IMR-90 (cell line): Measurements from ENCODE around the gene CTR9. TPM values are rescaled to one million over a fixed set of nuclear protein-coding genes. Genes with fewer than 3 reads are reported as not detected.

Experiments used
- ATAC-seq: fragments of 200-7000 bp; cut with Tn5 transposase; 2 replicates; pipeline ENCODE4 v1.9.1; 2020; ENCODE audit warnings: low read depth, mild to moderate bottlenecking, moderate library complexity
- BruUV-seq: library from RNA; stranded (reverse); fragments of 400-500 nt; replicated peaks from 2 replicates; lab custom pipeline; 2021; lab: Mats Ljungman, UMichigan
- CTCF ChIA-PET: fragments of 300-600 bp; formaldehyde crosslinking; extraction: SDS; loops from one replicate; lab custom pipeline; 2021; ENCODE audit warnings: antibody characterized with exemption; lab: Yijun Ruan, JAX
- POLR2A ChIA-PET: fragments of 300-600 bp; sonication (Branson Sonifier 250); formaldehyde crosslinking; loops from one replicate; lab custom pipeline; 2022; ENCODE audit warnings: antibody characterized with exemption; ENCODE audit not compliant: unreplicated experiment; lab: Charles Lee
- DNase-seq: peaks from one replicate; pipeline ENCODE4 v3.0.0; 2013
- H2AFZ ChIP-seq: replicated peaks from 2 replicates; pipeline ENCODE3; 2013; ENCODE audit warnings: low read length, mild to moderate bottlenecking; ENCODE audit not compliant: poor library complexity
- H2AK5ac ChIP-seq: 2 replicates; pipeline ENCODE4 v1.6.1; 2013; ENCODE audit warnings: low read depth, low read length, inconsistent platforms
- H2AK9ac ChIP-seq: replicated peaks from 2 replicates; pipeline ENCODE3; 2013; ENCODE audit warnings: mild to moderate bottlenecking, low read depth, low read length, moderate library complexity; ENCODE audit not compliant: poor library complexity
- H2BK120ac ChIP-seq: 2 replicates; pipeline ENCODE4 v1.6.1; 2013; ENCODE audit warnings: low read depth, low read length, inconsistent platforms
- H2BK15ac ChIP-seq: 3 replicates; pipeline ENCODE4 v1.6.1; 2013; ENCODE audit warnings: low read depth, low read length, inconsistent platforms
- H2BK20ac ChIP-seq: 2 replicates; pipeline ENCODE4 v1.6.1; 2013; ENCODE audit warnings: low read depth, mild to moderate bottlenecking, inconsistent platforms, low read length, moderate library complexity
- H2BK5ac ChIP-seq: 2 replicates; pipeline ENCODE4 v1.6.1; 2013; ENCODE audit warnings: mild to moderate bottlenecking, low read depth, low read length, inconsistent platforms; ENCODE audit not compliant: poor library complexity, severe bottlenecking
- H3K14ac ChIP-seq: replicated peaks from 2 replicates; pipeline ENCODE4 v1.6.1; 2013; ENCODE audit warnings: low read depth, low read length, inconsistent platforms
- H3K18ac ChIP-seq: 2 replicates; pipeline ENCODE4 v1.6.1; 2013; ENCODE audit warnings: low read depth, low read length, control low read depth
- H3K23ac ChIP-seq: 2 replicates; pipeline ENCODE4 v1.6.1; 2013; ENCODE audit warnings: low read depth, low read length, inconsistent platforms
- H3K27ac ChIP-seq: 2 replicates; pipeline ENCODE4 v1.5.1; 2013; ENCODE audit warnings: mild to moderate bottlenecking, control low read depth, low read length; ENCODE audit not compliant: insufficient read depth
- H3K27me3 ChIP-seq: 2 replicates; pipeline ENCODE4 v1.6.1; 2013; ENCODE audit warnings: low read length; ENCODE audit not compliant: control insufficient read depth, insufficient read depth
- H3K36me3 ChIP-seq: 2 replicates; pipeline ENCODE4 v1.6.1; 2013; ENCODE audit warnings: low read length, mixed read lengths; ENCODE audit not compliant: control insufficient read depth, insufficient read depth
- H3K4ac ChIP-seq: 2 replicates; pipeline ENCODE4 v1.6.1; 2013; ENCODE audit warnings: low read depth, low read length, inconsistent platforms
- H3K4me1 ChIP-seq: 2 replicates; pipeline ENCODE4 v1.6.1; 2013; ENCODE audit warnings: low read length, mixed read lengths; ENCODE audit not compliant: control insufficient read depth, insufficient read depth
- H3K4me2 ChIP-seq: 2 replicates; pipeline ENCODE4 v1.6.1; 2013; ENCODE audit warnings: low read depth, mild to moderate bottlenecking, control low read depth, low read length, moderate library complexity
- H3K4me3 ChIP-seq: 2 replicates; pipeline ENCODE4 v1.5.1; 2013; ENCODE audit warnings: low read depth, mild to moderate bottlenecking, control low read depth, low read length, moderate library complexity; ENCODE audit not compliant: insufficient read depth
- H3K56ac ChIP-seq: 2 replicates; pipeline ENCODE4 v1.6.1; 2013; ENCODE audit warnings: low read length, inconsistent platforms; ENCODE audit not compliant: insufficient read depth; ENCODE audit errors: extremely low read depth
- H3K79me1 ChIP-seq, 2 experiments: 2 replicates each; pipeline ENCODE4 v1.6.1; 2013; ENCODE audit warnings: low read length in 2 of 2, inconsistent platforms in 1 of 2, low read depth in 1 of 2
- H3K9ac ChIP-seq: 2 replicates; pipeline ENCODE4 v1.6.1; 2013; ENCODE audit warnings: low read depth, low read length, control low read depth
- H3K9me1 ChIP-seq: 2 replicates; pipeline ENCODE4 v1.6.1; 2013; ENCODE audit warnings: low read length, inconsistent platforms; ENCODE audit not compliant: insufficient read depth
- H3K9me3 ChIP-seq: 2 replicates; pipeline ENCODE4 v1.6.1; 2013; ENCODE audit warnings: low read length; ENCODE audit not compliant: control insufficient read depth, insufficient read depth
- H4K20me1 ChIP-seq: 2 replicates; pipeline ENCODE4 v1.6.1; 2013; ENCODE audit warnings: low read length, inconsistent platforms; ENCODE audit not compliant: insufficient read depth
- H4K5ac ChIP-seq: 2 replicates; pipeline ENCODE4 v1.6.1; 2013; ENCODE audit warnings: mild to moderate bottlenecking, low read depth, low read length, control low read depth
- H4K8ac ChIP-seq, 2 experiments: 2 replicates each; pipeline ENCODE4 v1.6.1; 2013; ENCODE audit warnings: low read depth in 2 of 2, low read length in 2 of 2, control low read depth in 1 of 2, inconsistent platforms in 1 of 2
- H4K91ac ChIP-seq: 2 replicates; pipeline ENCODE4 v1.6.1; 2013; ENCODE audit warnings: low read depth, low read length, inconsistent platforms; ENCODE audit not compliant: insufficient read depth
- BHLHE40 ChIP-seq: fragments of 150-350 bp; IDR thresholded peaks from 2 replicates; pipeline ENCODE4 v1.6.1; 2016; ENCODE audit warnings: mild to moderate bottlenecking, low read depth, low read length
- CEBPB ChIP-seq: IDR thresholded peaks from 2 replicates; pipeline ENCODE4 v1.6.1; 2012; ENCODE audit warnings: low read depth, low read length, improper control_type of control experiment
- FOS ChIP-seq: fragments of 150-350 bp; IDR thresholded peaks from 2 replicates; pipeline ENCODE4 v1.6.1; 2016; ENCODE audit warnings: low read depth, low read length
- MAFK ChIP-seq: IDR thresholded peaks from 2 replicates; pipeline ENCODE4 v1.6.1; 2012; ENCODE audit warnings: low read depth, low read length, improper control_type of control experiment
- MXI1 ChIP-seq: IDR thresholded peaks from 2 replicates; pipeline ENCODE4 v1.6.1; 2012; ENCODE audit warnings: low read depth, mild to moderate bottlenecking, low read length, moderate library complexity, borderline replicate concordance
- RAD21 ChIP-seq: IDR thresholded peaks from 2 replicates; pipeline ENCODE4 v1.6.1; 2012; ENCODE audit warnings: low read length, improper control_type of control experiment
- RCOR1 ChIP-seq: IDR thresholded peaks from 2 replicates; pipeline ENCODE4 v1.6.1; 2012; ENCODE audit warnings: mild to moderate bottlenecking, low read length, improper control_type of control experiment; ENCODE audit not compliant: insufficient replicate concordance
- RFX5 ChIP-seq: IDR thresholded peaks from 2 replicates; pipeline ENCODE4 v1.8.0; 2012; ENCODE audit warnings: low read depth, mild to moderate bottlenecking, low read length, moderate library complexity
- SMC3 ChIP-seq: fragments of 150-350 bp; IDR thresholded peaks from 2 replicates; pipeline ENCODE4 v1.6.1; 2016; ENCODE audit warnings: low read depth, mild to moderate bottlenecking, antibody characterized with exemption, low read length, moderate library complexity
- WGBS, 2 experiments: methylation state at CpG; one replicate each; pipeline versions ENCODE4 v1.1.5 to v1.1.7; 2013; ENCODE audit warnings: missing lambda C conversion rate in 2 of 2; ENCODE audit not compliant: insufficient read length in 1 of 2; ENCODE audit errors: extremely low coverage in 2 of 2; 5-methylcytosine and 5-hydroxymethylcytosine counted together
- dilution Hi-C: fragments of 300-500 bp; cut with HindIII; formaldehyde crosslinking; loops from one replicate; pipeline ENCODE4 v1.14.3; 2018; ENCODE audit warnings: low sequenced_read_pairs; ENCODE audit not compliant: unreplicated experiment
- in situ Hi-C: fragments of 300-500 bp; cut with MboI; formaldehyde crosslinking; loops from 3 replicates; pipeline ENCODE4 v1.14.3; 2019; ENCODE audit warnings: low sequenced_read_pairs, inconsistent platforms, mixed read lengths
- intact Hi-C: fragments of 100-400 bp; cut with micrococcal nuclease; formaldehyde crosslinking; loops from 2 replicates; pipeline ENCODE4 v1.10.0; 2022
- polyA plus RNA-seq, 3 experiments: library from polyadenylated mRNA; depleted of rRNA; stranded (reverse); fragments of >200 nt; gene quantifications; 2 replicates each; pipeline ENCODE4 v1.2.3, GENCODE V29; 2012; ENCODE audit warnings: low replicate concordance in 1 of 3
- total RNA-seq: library from RNA; depleted of rRNA; stranded (reverse); fragments of >200 nt; gene quantifications from 2 replicates; pipeline ENCODE4 v1.2.3, GENCODE V29; 2012
- TF ChIP-seq, protein P1 (sequence below): fragments of 150-350 bp; IDR thresholded peaks from 2 replicates; pipeline ENCODE4 v1.6.1; 2017; ENCODE audit warnings: mild to moderate bottlenecking, antibody characterized with exemption, low read length, low read depth
- TF ChIP-seq, protein P2 (sequence below): conservative IDR thresholded peaks from 2 replicates; pipeline ENCODE4 v1.5.1; 2012; ENCODE audit warnings: mild to moderate bottlenecking, low read depth, low read length, improper control_type of control experiment

The CTR9 gene
- total and polyA plus RNA-seq, 2 of the 4 experiments (the other 2 are of a cell fraction), result 16.8 to 37.1 TPM

- no peak for TF ChIP-seq RAD21
- no peak for TF ChIP-seq CEBPB
These were observed 26.8 kb downstream of the CTR9 start (continued) for GRCh38 chr11:10777806-10778205.

GRCh38 chr11:10778217-10778970 is 27.3 kb downstream of the CTR9 start:
- H3K36me3 ChIP-seq, result peaks cover 32% of the 10 kb centered on the region
- H3K4me2 ChIP-seq, result peak overlapping the region; percentile 62
- peak overlapping the region; percentile 25; the same call in 1 of the 2 replicates for H3K56ac ChIP-seq
- H3K9ac ChIP-seq, result peak overlapping the region; percentile 3
- no TSS peak for BruUV-seq
- peak overlapping the region; percentile 59 for H2AFZ ChIP-seq
- H2BK20ac ChIP-seq, result peak overlapping the region; percentile 46
- H3K23ac ChIP-seq, result peak overlapping the region; percentile 69
- H3K4ac ChIP-seq, result peak overlapping the region; percentile 65
- peak overlapping the region in 1 of 2 experiments; percentile 45; a peak in 1 of 4 replicates for H4K8ac ChIP-seq
- H3K79me1 ChIP-seq, result 0 out of 4 replicates have a peak, but pooled peaks cover 4 to 5% of the 10 kb centered on the region in 2 experiments
- no peaks in the 10 kb centered on the region for H3K9me3 ChIP-seq
- H2AK5ac ChIP-seq, result peak overlapping the region; percentile 25; the same call in 1 of the 2 replicates
- H2BK120ac ChIP-seq, result peak overlapping the region; percentile 71
- WGBS, 2 experiments, result 25% methylated on average over 9 of the region's 13 CpGs; no CpG with 5 or more reads in 1 of the 2 experiments
- intact Hi-C loops (no loop called here), in situ Hi-C loops (loop anchor here (25.0 kb wide), 1 partner anchor 1484 kb away; no protein-coding TSS in a partner anchor), dilution Hi-C loops (no loop called here)
- peak; percentile 85 for ATAC-seq
- peak; percentile 95 for DNase-seq
- H4K20me1 ChIP-seq, result 0 out of 2 replicates have a peak, but pooled peaks cover 4% of the 10 kb centered on the region
- H3K4me3 ChIP-seq, result no peak overlapping the region
- peak overlapping the region; percentile 45; the same call in 1 of the 2 replicates for H4K91ac ChIP-seq
- ChIA-PET CTCF (interaction anchor here (1.2 to 1.5 kb wide), 2 partner anchors 8 to 15 kb away, joined by 6 read pairs; no protein-coding TSS in a partner anchor), POLR2A (interaction anchor here (0.5 to 1.0 kb wide), 2 partner anchors 30 to 1027 kb away, joined by 3 to 5 read pairs; partner anchors contain the start of gene EIF4G2)
- H2BK15ac ChIP-seq, result peak overlapping the region; percentile 18; the same call in 1 of the 3 replicates
- peaks cover 11% of the 10 kb centered on the region for H3K9me1 ChIP-seq
- H2BK5ac ChIP-seq, result peak overlapping the region; percentile 87
- peak overlapping the region; percentile 57 for H3K18ac ChIP-seq
- peak overlapping the region; percentile 68 for H3K27ac ChIP-seq
- H3K4me1 ChIP-seq, result peaks cover 10% of the 10 kb centered on the region
- H3K27me3 ChIP-seq, result no peaks in the 10 kb centered on the region
- peak overlapping the region; percentile 66; the same call in 1 of the 2 replicates for H3K14ac ChIP-seq
- H2AK9ac ChIP-seq, result peak overlapping the region; percentile 62
- peak overlapping the region; percentile 47; the same call in 1 of the 2 replicates for H4K5ac ChIP-seq
- TF ChIP-seq RFX5, result no peak
- TF ChIP-seq, protein P1, sequence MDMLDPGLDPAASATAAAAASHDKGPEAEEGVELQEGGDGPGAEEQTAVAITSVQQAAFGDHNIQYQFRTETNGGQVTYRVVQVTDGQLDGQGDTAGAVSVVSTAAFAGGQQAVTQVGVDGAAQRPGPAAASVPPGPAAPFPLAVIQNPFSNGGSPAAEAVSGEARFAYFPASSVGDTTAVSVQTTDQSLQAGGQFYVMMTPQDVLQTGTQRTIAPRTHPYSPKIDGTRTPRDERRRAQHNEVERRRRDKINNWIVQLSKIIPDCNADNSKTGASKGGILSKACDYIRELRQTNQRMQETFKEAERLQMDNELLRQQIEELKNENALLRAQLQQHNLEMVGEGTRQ, result no peak
- no peak for TF ChIP-seq BHLHE40
- TF ChIP-seq SMC3, result no peak
- TF ChIP-seq, protein P2, sequence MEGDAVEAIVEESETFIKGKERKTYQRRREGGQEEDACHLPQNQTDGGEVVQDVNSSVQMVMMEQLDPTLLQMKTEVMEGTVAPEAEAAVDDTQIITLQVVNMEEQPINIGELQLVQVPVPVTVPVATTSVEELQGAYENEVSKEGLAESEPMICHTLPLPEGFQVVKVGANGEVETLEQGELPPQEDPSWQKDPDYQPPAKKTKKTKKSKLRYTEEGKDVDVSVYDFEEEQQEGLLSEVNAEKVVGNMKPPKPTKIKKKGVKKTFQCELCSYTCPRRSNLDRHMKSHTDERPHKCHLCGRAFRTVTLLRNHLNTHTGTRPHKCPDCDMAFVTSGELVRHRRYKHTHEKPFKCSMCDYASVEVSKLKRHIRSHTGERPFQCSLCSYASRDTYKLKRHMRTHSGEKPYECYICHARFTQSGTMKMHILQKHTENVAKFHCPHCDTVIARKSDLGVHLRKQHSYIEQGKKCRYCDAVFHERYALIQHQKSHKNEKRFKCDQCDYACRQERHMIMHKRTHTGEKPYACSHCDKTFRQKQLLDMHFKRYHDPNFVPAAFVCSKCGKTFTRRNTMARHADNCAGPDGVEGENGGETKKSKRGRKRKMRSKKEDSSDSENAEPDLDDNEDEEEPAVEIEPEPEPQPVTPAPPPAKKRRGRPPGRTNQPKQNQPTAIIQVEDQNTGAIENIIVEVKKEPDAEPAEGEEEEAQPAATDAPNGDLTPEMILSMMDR, result no peak
- TF ChIP-seq CEBPB, result peak; percentile 69
- TF ChIP-seq RCOR1, result no peak
- TF ChIP-seq FOS, result peak; percentile 46; the same call in 1 of the 2 replicates
- TF ChIP-seq MXI1, result no peak
- peak; percentile 40 for TF ChIP-seq MAFK
